T-helper 2 cell treated with Interferon-gamma antibody and Interleukin-4, amounts not matched to agents 5 μg/mL and 100 μg/mL, for 36 hours (primary cell): ENCODE measurements around the gene C15orf40.

Experiments used
- DNase-seq: peaks from one replicate; pipeline ENCODE4 v3.0.0; 2021; ENCODE audit warnings: low spot score
- H3K27ac Mint-ChIP-seq: one replicate; pipeline ENCODE4 v1.8.0; 2021; ENCODE audit warnings: mild to moderate bottlenecking, mixed read lengths
- H3K27me3 Mint-ChIP-seq: one replicate; pipeline ENCODE4 v1.8.0; 2021; ENCODE audit warnings: low read depth, mixed read lengths
- H3K36me3 Mint-ChIP-seq: one replicate; pipeline ENCODE4 v1.8.0; 2021; ENCODE audit warnings: low read depth, mixed read lengths
- H3K4me1 Mint-ChIP-seq: one replicate; pipeline ENCODE4 v1.8.0; 2021; ENCODE audit warnings: low read depth, mixed read lengths
- H3K4me3 Mint-ChIP-seq: one replicate; pipeline ENCODE4 v1.8.0; 2022; ENCODE audit warnings: mild to moderate bottlenecking, moderate library complexity, mixed read lengths
- H3K9me3 Mint-ChIP-seq: one replicate; pipeline ENCODE4 v1.8.0; 2021; ENCODE audit warnings: mixed read lengths

Gene C15orf40

GRCh38 chr15:82978438-82978837 lies 33.0 kb downstream of the C15orf40 start:
- DNase-seq: no peak
- Mint-ChIP-seq H3K27ac (no peak overlapping the region), H3K9me3 (no peaks in the 10 kb centered on the region), H3K4me3 (no peak overlapping the region), H3K36me3 (peaks cover 2% of the 10 kb centered on the region), H3K4me1 (peaks cover 5% of the 10 kb centered on the region), H3K27me3 (no peaks in the 10 kb centered on the region)

GRCh38 chr15:82977076-82977475 lies 34.4 kb downstream of the C15orf40 start:
- Mint-ChIP-seq H3K27me3 (no peaks in the 10 kb centered on the region), H3K4me3 (no peak overlapping the region), H3K4me1 (peaks cover 9% of the 10 kb centered on the region), H3K27ac (no peak overlapping the region), H3K36me3 (peaks cover 2% of the 10 kb centered on the region), H3K9me3 (no peaks in the 10 kb centered on the region)
- DNase-seq: no peak

DNA sequence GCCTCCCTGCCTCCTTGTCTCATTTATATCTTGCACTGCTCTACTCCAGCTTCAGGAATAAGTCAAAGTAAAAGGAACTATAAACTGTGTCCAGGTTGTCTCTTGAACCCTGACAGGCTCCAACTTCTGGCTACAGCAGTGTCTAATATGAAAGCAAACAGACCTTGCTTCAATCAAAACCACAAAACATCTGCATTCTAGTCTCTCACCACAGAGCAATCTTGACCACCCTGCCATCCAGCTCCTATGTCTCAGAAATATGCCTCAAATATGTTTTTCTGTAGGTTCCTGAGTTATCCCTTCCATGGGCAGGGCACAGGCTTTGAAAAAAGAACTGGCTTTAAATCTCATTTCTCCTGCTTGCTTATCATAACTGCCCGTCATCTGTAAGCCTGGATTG lies 38.4 kb downstream of the C15orf40 start:
- no peak for DNase-seq
- Mint-ChIP-seq H3K27ac (no peak overlapping the region), H3K4me3 (no peak overlapping the region), H3K4me1 (peaks cover 26% of the 10 kb centered on the region), H3K27me3 (peaks cover 11% of the 10 kb centered on the region), H3K36me3 (no peaks in the 10 kb centered on the region), H3K9me3 (no peaks in the 10 kb centered on the region)

DNA sequence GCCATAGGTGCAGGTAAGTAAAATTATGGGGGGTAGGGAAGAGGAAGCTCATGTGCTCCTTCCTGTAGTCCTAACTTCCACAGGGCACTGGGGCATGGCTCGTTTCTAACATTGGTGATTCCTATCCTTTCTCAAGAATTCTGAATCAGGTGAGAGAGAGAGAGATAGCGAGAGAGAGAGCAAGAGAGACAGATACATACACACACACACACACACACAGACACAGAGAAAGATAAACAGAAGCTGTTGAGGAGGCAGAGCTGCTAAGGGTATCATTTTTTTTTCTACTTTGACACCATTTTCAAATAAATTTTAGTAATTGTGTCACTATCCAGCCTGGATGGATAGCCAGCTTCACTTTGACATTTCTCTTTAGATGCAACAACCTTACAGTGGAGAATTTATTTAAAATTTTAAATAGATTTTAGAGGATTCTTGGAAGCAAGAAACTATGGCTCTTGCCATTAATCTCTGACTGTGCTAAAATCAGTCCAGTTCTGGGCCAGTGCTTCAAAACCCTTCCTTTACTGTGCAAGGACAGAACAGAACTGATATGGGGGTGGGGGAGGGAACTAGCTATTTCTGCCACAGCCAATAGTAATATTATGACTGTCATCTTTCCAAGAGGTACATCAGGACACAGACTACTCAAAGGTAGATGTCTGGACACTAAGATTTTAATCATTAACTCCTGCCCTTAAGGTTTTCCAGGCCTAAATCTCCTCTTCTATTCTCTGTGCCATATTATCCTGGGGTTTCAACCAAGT lies 40.0 kb downstream of the C15orf40 start:
- Mint-ChIP-seq H3K4me1 (peaks cover 35% of the 10 kb centered on the region), H3K27ac (no peak overlapping the region), H3K36me3 (peaks cover 4% of the 10 kb centered on the region), H3K9me3 (no peaks in the 10 kb centered on the region), H3K4me3 (no peak overlapping the region), H3K27me3 (peaks cover 13% of the 10 kb centered on the region)
- no peak for DNase-seq

DNA sequence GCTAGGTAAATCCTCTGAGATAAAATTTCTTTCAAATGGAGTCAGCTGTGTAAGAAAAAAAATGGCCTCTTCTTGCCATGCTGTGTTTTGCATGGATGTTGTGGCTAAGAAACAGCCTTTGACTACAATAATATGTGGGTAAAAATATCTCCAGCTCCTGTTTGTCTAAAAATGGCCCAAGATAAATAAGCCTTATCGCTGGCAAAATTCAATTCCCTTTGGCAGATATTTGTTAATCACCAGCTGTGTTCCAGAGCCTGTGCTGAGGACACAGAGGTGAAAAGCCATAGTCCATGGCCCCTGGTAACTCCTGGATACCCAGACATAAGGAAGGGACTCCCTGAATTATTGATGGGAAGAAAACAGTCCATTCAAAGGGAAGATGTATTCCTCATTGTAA lies 40.7 kb downstream of the C15orf40 start:
- Mint-ChIP-seq H3K4me1 (peaks cover 41% of the 10 kb centered on the region), H3K9me3 (no peaks in the 10 kb centered on the region), H3K4me3 (no peak overlapping the region), H3K36me3 (peaks cover 4% of the 10 kb centered on the region), H3K27me3 (peaks cover 13% of the 10 kb centered on the region), H3K27ac (no peak overlapping the region)
- DNase-seq: no peak

DNA sequence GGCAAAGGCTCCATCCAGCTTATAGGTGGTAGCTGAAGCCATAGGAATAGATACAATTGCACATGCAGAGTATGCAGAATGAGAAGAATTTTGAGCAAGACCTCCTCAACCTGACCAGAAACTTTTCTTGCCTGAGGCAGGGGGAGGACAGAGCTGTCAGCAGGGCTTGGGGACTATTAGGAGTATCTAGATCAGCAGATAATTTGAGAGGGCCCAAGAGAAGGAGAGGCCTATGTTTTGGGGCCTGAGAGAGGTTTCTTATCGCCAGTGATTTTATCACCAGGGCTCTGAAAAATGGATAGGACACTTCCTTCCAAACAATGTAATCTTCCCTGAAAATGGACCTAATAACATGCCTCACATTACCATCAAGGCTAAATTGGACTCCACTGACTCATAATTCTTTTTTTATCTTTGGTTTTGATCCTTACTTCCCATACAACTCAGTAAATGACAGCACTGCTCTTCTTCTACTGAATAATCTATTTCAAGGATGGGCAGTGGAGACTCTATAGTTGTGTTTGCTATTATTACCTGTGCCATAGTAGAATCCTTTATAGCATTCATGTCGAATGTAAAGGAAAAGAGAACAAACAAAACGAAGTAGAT lies 41.3 kb downstream of the C15orf40 start:
- Mint-ChIP-seq H3K27me3 (peaks cover 13% of the 10 kb centered on the region), H3K4me3 (no peak overlapping the region), H3K36me3 (peaks cover 4% of the 10 kb centered on the region), H3K4me1 (peaks cover 43% of the 10 kb centered on the region), H3K27ac (no peak overlapping the region), H3K9me3 (no peaks in the 10 kb centered on the region)
- DNase-seq: no peak

- H3K27ac Mint-ChIP-seq: no peak overlapping the region
- H3K9me3 Mint-ChIP-seq: no peaks in the 10 kb centered on the region
Measured at GRCh38 chr15:82969353-82969752, 42.1 kb downstream of the C15orf40 start.

DNA sequence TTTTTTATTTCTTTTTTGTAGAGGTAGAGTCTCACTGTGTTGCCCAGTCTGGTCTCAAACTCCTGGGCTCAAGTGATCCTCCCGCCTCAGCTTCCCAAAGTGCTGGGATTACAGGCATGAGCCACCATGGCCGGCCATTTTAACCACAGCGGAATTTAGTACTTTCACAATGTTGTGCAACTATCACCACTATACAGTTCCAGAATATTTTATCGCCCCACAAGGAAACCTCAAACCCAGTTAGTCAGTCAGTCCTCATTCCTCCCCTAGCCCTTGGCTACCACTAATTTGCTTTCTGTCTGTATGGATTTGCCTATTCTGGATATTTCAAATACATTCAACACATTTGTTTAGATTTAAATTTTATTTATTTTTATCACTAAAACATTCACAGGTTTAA lies 43.4 kb downstream of the C15orf40 start:
- H3K9me3 Mint-ChIP-seq: no peaks in the 10 kb centered on the region
- H3K4me3 Mint-ChIP-seq: no peak overlapping the region
- H3K4me1 Mint-ChIP-seq: peaks cover 44% of the 10 kb centered on the region
- H3K27me3 Mint-ChIP-seq: peaks cover 15% of the 10 kb centered on the region
- no peak overlapping the region for H3K27ac Mint-ChIP-seq
- DNase-seq: no peak
- H3K36me3 Mint-ChIP-seq: peaks cover 4% of the 10 kb centered on the region

More at GRCh38 chr15:82969353-82969752, 42.1 kb downstream of the C15orf40 start:
- H3K4me3 Mint-ChIP-seq: no peak overlapping the region
- peaks cover 4% of the 10 kb centered on the region for H3K36me3 Mint-ChIP-seq
- no peak for DNase-seq
- peaks cover 43% of the 10 kb centered on the region for H3K4me1 Mint-ChIP-seq
- H3K27me3 Mint-ChIP-seq: peaks cover 13% of the 10 kb centered on the region

GRCh38 chr15:82966671-82967071 lies 44.8 kb downstream of the C15orf40 start:
- Mint-ChIP-seq H3K27ac (peak overlapping the region; percentile 69), H3K36me3 (peaks cover 4% of the 10 kb centered on the region), H3K4me1 (peaks cover 41% of the 10 kb centered on the region), H3K9me3 (no peaks in the 10 kb centered on the region), H3K27me3 (peaks cover 20% of the 10 kb centered on the region), H3K4me3 (peak overlapping the region; percentile 18)
- peak; percentile 62 for DNase-seq

GRCh38 chr15:82964890-82965289 lies 46.5 kb downstream of the C15orf40 start:
- DNase-seq: no peak
- Mint-ChIP-seq H3K27ac (no peak overlapping the region), H3K27me3 (peaks cover 30% of the 10 kb centered on the region), H3K9me3 (no peaks in the 10 kb centered on the region), H3K4me1 (peaks cover 37% of the 10 kb centered on the region), H3K36me3 (peaks cover 4% of the 10 kb centered on the region), H3K4me3 (no peak overlapping the region)

- Mint-ChIP-seq H3K4me3 (no peak overlapping the region), H3K27ac (no peak overlapping the region), H3K27me3 (peaks cover 32% of the 10 kb centered on the region), H3K9me3 (no peaks in the 10 kb centered on the region), H3K36me3 (peaks cover 4% of the 10 kb centered on the region), H3K4me1 (peaks cover 30% of the 10 kb centered on the region)
- DNase-seq: no peak
Measured at GRCh38 chr15:82963471-82964341, 47.7 kb downstream of the C15orf40 start.

DNA sequence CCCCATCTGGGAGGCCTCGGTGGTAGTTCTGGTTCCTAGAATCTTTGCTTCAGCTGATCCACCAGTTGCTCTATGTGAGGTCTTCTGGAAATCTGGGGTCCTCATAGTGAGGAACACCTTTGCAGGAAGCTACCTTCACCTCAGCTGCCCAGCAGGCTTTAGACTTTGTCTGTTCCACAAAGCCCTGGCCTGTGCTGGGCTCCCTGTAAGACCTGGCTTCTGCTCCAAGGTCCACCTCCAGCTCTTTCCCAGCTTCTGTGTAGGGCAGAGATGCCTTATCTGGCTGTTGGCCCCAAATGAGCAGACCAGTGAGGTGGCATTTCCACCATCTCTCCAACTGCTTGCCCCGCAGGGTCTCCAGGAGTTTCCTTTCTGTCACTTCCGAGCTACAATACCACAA lies 50.7 kb downstream of the C15orf40 start:
- no peak for DNase-seq
- Mint-ChIP-seq H3K9me3 (no peaks in the 10 kb centered on the region), H3K4me3 (no peak overlapping the region), H3K4me1 (peaks cover 10% of the 10 kb centered on the region), H3K27me3 (peaks cover 29% of the 10 kb centered on the region), H3K36me3 (no peaks in the 10 kb centered on the region), H3K27ac (no peak overlapping the region)

DNA sequence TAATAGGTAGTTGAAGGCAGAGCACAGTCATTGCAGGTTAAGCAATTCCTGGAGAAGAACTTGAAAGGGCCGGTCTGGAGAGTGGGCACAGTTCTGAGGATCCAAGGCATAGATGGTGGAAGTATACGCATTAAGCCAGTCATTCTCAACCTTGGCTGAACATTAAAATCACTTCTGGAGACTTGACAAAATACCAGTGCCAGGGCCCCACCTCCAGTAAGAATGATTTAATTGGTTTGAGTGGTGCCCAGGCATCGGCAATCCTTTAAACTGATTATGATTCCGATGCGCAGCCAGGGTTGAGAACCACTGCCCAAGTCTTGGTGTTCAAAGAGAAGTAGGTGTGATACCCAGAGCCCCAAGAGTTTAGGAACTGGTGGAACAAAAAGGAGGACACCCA lies 52.0 kb downstream of the C15orf40 start:
- DNase-seq: no peak
- no peak overlapping the region for H3K4me3 Mint-ChIP-seq
- no peaks in the 10 kb centered on the region for H3K36me3 Mint-ChIP-seq
- H3K27me3 Mint-ChIP-seq: peaks cover 29% of the 10 kb centered on the region
- no peak overlapping the region for H3K27ac Mint-ChIP-seq
- peaks cover 7% of the 10 kb centered on the region for H3K4me1 Mint-ChIP-seq
- H3K9me3 Mint-ChIP-seq: no peaks in the 10 kb centered on the region

GRCh38 chr15:82958638-82959037 lies 52.8 kb downstream of the C15orf40 start:
- no peaks in the 10 kb centered on the region for H3K9me3 Mint-ChIP-seq
- peaks cover 27% of the 10 kb centered on the region for H3K27me3 Mint-ChIP-seq
- no peak overlapping the region for H3K27ac Mint-ChIP-seq
- no peak for DNase-seq
- H3K4me1 Mint-ChIP-seq: peaks cover 4% of the 10 kb centered on the region
- H3K36me3 Mint-ChIP-seq: no peaks in the 10 kb centered on the region
- H3K4me3 Mint-ChIP-seq: no peak overlapping the region
